H9 (cell line): Measurements from ENCODE around the gene ACOT11. TPM values are rescaled to one million over a fixed set of nuclear protein-coding genes. Genes with fewer than 3 reads are reported as not detected.

Experiments used
- DNase-seq: peaks from one replicate; pipeline ENCODE4 v3.0.0-alpha.2; 2017
- H2AFZ ChIP-seq: one replicate; pipeline ENCODE4 v1.6.1; 2013; ENCODE audit warnings: mild to moderate bottlenecking, low read length, control low read depth, moderate library complexity
- H2AK5ac ChIP-seq: 2 replicates; pipeline ENCODE4 v1.6.1; 2013; ENCODE audit warnings: low read length, control low read depth, mixed read lengths; ENCODE audit not compliant: insufficient read length
- H2BK120ac ChIP-seq: one replicate; pipeline ENCODE4 v1.6.1; 2013; ENCODE audit warnings: low read depth, mild to moderate bottlenecking, low read length, control low read depth, inconsistent platforms; ENCODE audit not compliant: poor library complexity, severe bottlenecking
- H2BK12ac ChIP-seq: 2 replicates; pipeline ENCODE4 v1.6.1; 2013; ENCODE audit warnings: low read length, control low read depth, mixed read lengths, low read depth; ENCODE audit not compliant: insufficient read length
- H2BK15ac ChIP-seq: 2 replicates; pipeline ENCODE4 v1.6.1; 2013; ENCODE audit warnings: low read depth, low read length, control low read depth
- H2BK20ac ChIP-seq: one replicate; pipeline ENCODE4 v1.6.1; 2013; ENCODE audit warnings: low read depth, mild to moderate bottlenecking, low read length, control low read depth, inconsistent platforms; ENCODE audit not compliant: poor library complexity, severe bottlenecking
- H2BK5ac ChIP-seq: 2 replicates; pipeline ENCODE4 v1.6.1; 2013; ENCODE audit warnings: low read length, control low read depth, mixed read lengths; ENCODE audit not compliant: insufficient read length
- H3K14ac ChIP-seq: 2 replicates; pipeline ENCODE4 v1.6.1; 2013; ENCODE audit warnings: low read length, control low read depth; ENCODE audit not compliant: insufficient read depth
- H3K18ac ChIP-seq: 2 replicates; pipeline ENCODE4 v1.6.1; 2013; ENCODE audit warnings: low read depth, mild to moderate bottlenecking, mixed read lengths, low read length, control low read depth; ENCODE audit not compliant: insufficient read length
- H3K23ac ChIP-seq: 2 replicates; pipeline ENCODE4 v1.6.1; 2013; ENCODE audit warnings: low read length, control low read depth, mixed read lengths, low read depth; ENCODE audit not compliant: insufficient read length
- H3K23me2 ChIP-seq: 2 replicates; pipeline ENCODE4 v1.6.1; 2013; ENCODE audit warnings: low read depth, mild to moderate bottlenecking, mixed read lengths, low read length, control low read depth; ENCODE audit not compliant: insufficient read length, poor library complexity, severe bottlenecking
- H3K27ac ChIP-seq: 2 replicates; pipeline ENCODE4 v1.5.1; 2013; ENCODE audit warnings: low read length, control low read depth, mixed read lengths, low read depth; ENCODE audit not compliant: insufficient read length
- H3K27me3 ChIP-seq: 2 replicates; pipeline ENCODE4 v1.6.1; 2013; ENCODE audit warnings: low read length, control low read depth, inconsistent platforms; ENCODE audit not compliant: insufficient read depth
- H3K4ac ChIP-seq: 2 replicates; pipeline ENCODE4 v1.6.1; 2013; ENCODE audit warnings: low read depth, mild to moderate bottlenecking, control low read depth, inconsistent platforms, low read length, moderate library complexity
- H3K4me1 ChIP-seq: 2 replicates; pipeline ENCODE4 v1.6.1; 2013; ENCODE audit warnings: low read length, control low read depth, inconsistent platforms; ENCODE audit not compliant: insufficient read depth
- H3K4me2 ChIP-seq: 2 replicates; pipeline ENCODE4 v1.6.1; 2013; ENCODE audit warnings: low read length, control low read depth, mixed read lengths; ENCODE audit not compliant: insufficient read length, insufficient read depth
- H3K56ac ChIP-seq: 2 replicates; pipeline ENCODE4 v1.6.1; 2013; ENCODE audit warnings: low read depth, mild to moderate bottlenecking, mixed read lengths, low read length, control low read depth; ENCODE audit not compliant: insufficient read length
- H3K79me1 ChIP-seq: 2 replicates; pipeline ENCODE4 v1.6.1; 2013; ENCODE audit warnings: low read depth, mild to moderate bottlenecking, moderate library complexity, low read length, control low read depth, inconsistent platforms; ENCODE audit not compliant: insufficient read depth, poor library complexity, severe bottlenecking
- H3K79me2 ChIP-seq: 2 replicates; pipeline ENCODE4 v1.6.1; 2013; ENCODE audit warnings: low read length, control low read depth, inconsistent platforms; ENCODE audit not compliant: insufficient read depth
- H3K9ac ChIP-seq: 2 replicates; pipeline ENCODE4 v1.6.1; 2013; ENCODE audit warnings: low read length, control low read depth, mixed read lengths; ENCODE audit not compliant: insufficient read length; ENCODE audit errors: extremely low read depth
- H3K9me3 ChIP-seq: one replicate; pipeline ENCODE4 v1.6.1; 2013; ENCODE audit warnings: low read depth, low read length, inconsistent platforms; ENCODE audit not compliant: control insufficient read depth
- H3T11ph ChIP-seq: one replicate; pipeline ENCODE4 v1.6.1; 2013; ENCODE audit warnings: mild to moderate bottlenecking, low read length, control low read depth, inconsistent platforms
- H4K20me1 ChIP-seq: one replicate; pipeline ENCODE4 v1.6.1; 2013; ENCODE audit not compliant: control insufficient read depth, insufficient read length, insufficient read depth
- H4K5ac ChIP-seq: 2 replicates; pipeline ENCODE4 v1.6.1; 2013; ENCODE audit warnings: low read depth, mild to moderate bottlenecking, mixed read lengths, low read length, control low read depth; ENCODE audit not compliant: insufficient read length
- H4K8ac ChIP-seq: replicated peaks from 2 replicates; pipeline ENCODE4 v1.6.1; 2013; ENCODE audit warnings: low read length, control low read depth, mixed read lengths, low read depth; ENCODE audit not compliant: insufficient read length
- H4K91ac ChIP-seq: 2 replicates; pipeline ENCODE4 v1.6.1; 2013; ENCODE audit warnings: low read depth, mild to moderate bottlenecking, moderate library complexity, mixed read lengths, low read length, control low read depth; ENCODE audit not compliant: insufficient read length
- H3K27ac Mint-ChIP-seq, 3 experiments: 2 replicates in 2 of 3; 3 replicates in 1 of 3; pipeline ENCODE4 v1.8.0; 2020 to 2021; ENCODE audit warnings: mixed read lengths in 3 of 3, mild to moderate bottlenecking in 1 of 3, moderate library complexity in 1 of 3
- H3K27me3 Mint-ChIP-seq: 2 replicates; pipeline ENCODE4 v1.8.0; 2021; ENCODE audit warnings: low read depth, mild to moderate bottlenecking, moderate library complexity, mixed read lengths
- H3K36me3 Mint-ChIP-seq, 3 experiments: 2 replicates in 2 of 3; 3 replicates in 1 of 3; pipeline ENCODE4 v1.8.0; 2020 to 2021; ENCODE audit warnings: low read depth in 3 of 3, mixed read lengths in 3 of 3; ENCODE audit not compliant: insufficient read depth in 1 of 3
- H3K4me1 Mint-ChIP-seq, 2 experiments: 2 replicates each; pipeline ENCODE4 v1.8.0; 2020; ENCODE audit warnings: mixed read lengths in 2 of 2
- H3K4me3 Mint-ChIP-seq, 2 experiments: 2 replicates in 1 of 2; 3 replicates in 1 of 2; pipeline ENCODE4 v1.8.0; 2020 to 2021; ENCODE audit warnings: mild to moderate bottlenecking in 2 of 2, mixed read lengths in 2 of 2, moderate library complexity in 1 of 2
- H3K9me3 Mint-ChIP-seq, 2 experiments: 2 replicates in 1 of 2; 3 replicates in 1 of 2; pipeline ENCODE4 v1.8.0; 2020; ENCODE audit warnings: mild to moderate bottlenecking in 2 of 2, mixed read lengths in 2 of 2, moderate library complexity in 1 of 2
- CTCF ChIP-seq: fragments of 200-600 bp; sonication (generic); conservative IDR thresholded peaks from 3 replicates; pipeline ENCODE4 v1.8.0; 2021; ENCODE audit warnings: antibody characterized with exemption, mild to moderate bottlenecking
- WGBS: extraction: QIAGEN DNeasy Blood & Tissue Kit; methylation state at CpG from one replicate; pipeline ENCODE4 v1.1.7; 2013; ENCODE audit warnings: missing lambda C conversion rate, low lambda C conversion rate, mixed read lengths; ENCODE audit not compliant: insufficient read length; ENCODE audit errors: extremely low coverage; 5-methylcytosine and 5-hydroxymethylcytosine counted together
- total RNA-seq: library from RNA; stranded (reverse); gene quantifications from 2 replicates; pipeline ENCODE4 v1.2.1, GENCODE V29; 2021

The ACOT11 gene
- total RNA-seq, 1 experiment from 2014 or later: 4.0 TPM

GRCh38 chr1:54653036-54653435 lies 105.0 kb downstream of the ACOT11 start:
- no peak overlapping the region for H2BK20ac ChIP-seq
- H4K5ac ChIP-seq: no peak overlapping the region
- H3K27ac ChIP-seq: no peak overlapping the region
- no peak overlapping the region for H3K14ac ChIP-seq
- Mint-ChIP-seq H3K27ac (no peak overlapping the region), H3K36me3 (no peaks in the 10 kb centered on the region), H3K4me3 (no peak overlapping the region), H3K4me1 (peaks cover 5 to 8% of the 10 kb centered on the region in 2 experiments), H3K27me3 (peaks cover 19% of the 10 kb centered on the region), H3K9me3 (peaks cover 3 to 5% of the 10 kb centered on the region in 2 experiments; a peak in 4 of 5 replicates)
- H2BK120ac ChIP-seq: no peak overlapping the region
- no peaks in the 10 kb centered on the region for H3K23me2 ChIP-seq
- H3K56ac ChIP-seq: no peak overlapping the region
- H3K4me2 ChIP-seq: no peak overlapping the region
- H3K23ac ChIP-seq: no peak overlapping the region
- H3K79me2 ChIP-seq: no peaks in the 10 kb centered on the region
- H2BK5ac ChIP-seq: no peak overlapping the region
- H3K18ac ChIP-seq: no peak overlapping the region
- no peak overlapping the region for H2BK12ac ChIP-seq
- no peak overlapping the region for H2BK15ac ChIP-seq
- TF ChIP-seq CTCF: no peak
- no peaks in the 10 kb centered on the region for H3K79me1 ChIP-seq
- H3K4me1 ChIP-seq: no peaks in the 10 kb centered on the region
- no peak overlapping the region for H3K4ac ChIP-seq
- no peak overlapping the region for H2AFZ ChIP-seq
- no peak overlapping the region for H3T11ph ChIP-seq
- no peaks in the 10 kb centered on the region; the same call in 1 of the 2 replicates for H3K27me3 ChIP-seq
- H4K8ac ChIP-seq: no peak overlapping the region
- H4K91ac ChIP-seq: no peak overlapping the region
- no peak overlapping the region for H2AK5ac ChIP-seq
- no peak for DNase-seq
- no peak overlapping the region for H3K9ac ChIP-seq
- no peaks in the 10 kb centered on the region for H4K20me1 ChIP-seq
- no peaks in the 10 kb centered on the region for H3K9me3 ChIP-seq
- no CpG with 5 or more reads among the region's 4 CpGs for WGBS
